ENCODE results near the gene CLCNKA. TPM values are rescaled to one million over a fixed set of nuclear protein-coding genes. Genes with fewer than 3 reads are reported as not detected.

CLCNKA gene
- total RNA-seq, 2 donors from 2014 or later, result not detected

DNA sequence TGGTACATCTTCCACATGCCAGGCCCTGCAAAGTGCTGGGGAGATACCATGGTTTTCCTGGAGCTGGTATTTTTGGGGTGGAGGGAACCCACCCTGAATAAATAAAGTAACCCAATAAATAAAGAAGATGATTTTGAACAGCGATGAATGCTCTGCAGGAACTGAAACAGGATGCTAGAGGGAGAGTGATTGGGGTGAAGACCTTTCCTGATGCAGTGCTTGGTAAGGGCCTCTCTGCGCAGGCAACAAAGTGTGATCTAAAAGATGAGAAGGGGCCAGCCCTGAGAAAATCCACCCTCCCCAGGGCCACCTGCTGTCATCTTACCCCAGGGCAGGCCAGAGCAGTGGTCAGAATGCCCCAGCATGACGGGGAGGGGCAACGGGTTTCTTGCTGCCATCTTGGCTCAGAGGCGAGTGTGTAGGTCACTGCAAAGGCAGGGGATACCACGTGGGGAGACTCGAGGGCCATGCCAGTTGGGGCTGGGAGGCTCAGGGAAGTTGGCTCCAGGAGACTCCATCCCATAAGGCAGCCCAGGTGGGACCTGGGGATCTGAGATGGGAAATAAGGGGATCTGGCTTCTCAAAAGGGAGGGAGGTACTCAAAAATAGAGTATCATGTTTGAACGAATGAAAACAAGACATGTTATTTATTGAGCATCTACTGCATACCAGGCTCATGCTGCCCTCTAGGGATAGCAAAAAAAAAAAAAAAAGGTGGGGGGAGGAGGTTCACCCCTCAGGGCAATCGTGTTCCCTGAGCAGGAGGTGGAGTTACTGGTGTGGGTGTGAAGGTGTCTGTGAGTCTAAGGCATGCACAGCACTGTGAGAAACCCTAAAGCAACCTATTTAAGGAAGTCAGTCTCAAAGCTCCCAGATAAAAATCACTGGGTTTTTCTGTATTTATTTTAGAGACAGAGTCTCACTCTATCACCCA is 15.0 kb upstream of the CLCNKA start:
- Mint-ChIP-seq H3K27ac (no peak overlapping the region), H3K4me3 (no peak overlapping the region), H3K27me3 (peaks cover 26% of the 10 kb centered on the region), H3K4me1 (peaks cover 3% of the 10 kb centered on the region), H3K36me3 (ENCODE audit: low read depth) (no peaks in the 10 kb centered on the region)
- no peak for DNase-seq
- ATAC-seq, result no peak
- no peaks in the 10 kb centered on the region for H3K9me3 ChIP-seq (ENCODE audit: control insufficient read depth, low read length, poor library complexity, severe bottlenecking)

GRCh38 chr1:16007671-16008341 is 14.0 kb upstream of the CLCNKA start:
- H3K9me3 ChIP-seq (ENCODE audit: control insufficient read depth, low read length, poor library complexity, severe bottlenecking), result no peaks in the 10 kb centered on the region
- DNase-seq (no peak), ATAC-seq (no peak)
- peaks cover 34% of the 10 kb centered on the region for H3K27me3 Mint-ChIP-seq
- H3K4me3 Mint-ChIP-seq, result no peak overlapping the region
- H3K36me3 Mint-ChIP-seq (ENCODE audit: low read depth), result no peaks in the 10 kb centered on the region
- H3K27ac Mint-ChIP-seq, result no peak overlapping the region
- peaks cover 3% of the 10 kb centered on the region for H3K4me1 Mint-ChIP-seq

- Mint-ChIP-seq H3K4me3 (no peak overlapping the region), H3K27ac (no peak overlapping the region)
Observed at GRCh38 chr1:16009030-16009460, 12.8 kb upstream of the CLCNKA start.

GRCh38 chr1:16009678-16010077 is 12.2 kb upstream of the CLCNKA start:
- no peak for ATAC-seq
- Mint-ChIP-seq H3K4me3 (no peak overlapping the region), H3K27me3 (peaks cover 48% of the 10 kb centered on the region), H3K4me1 (peaks cover 3% of the 10 kb centered on the region), H3K27ac (no peak overlapping the region), H3K36me3 (ENCODE audit: low read depth) (no peaks in the 10 kb centered on the region)
- no peak for DNase-seq
- H3K9me3 ChIP-seq (ENCODE audit: control insufficient read depth, low read length, poor library complexity, severe bottlenecking), result no peaks in the 10 kb centered on the region

More at GRCh38 chr1:16009030-16009460, 12.8 kb upstream of the CLCNKA start:
- ATAC-seq (peak; percentile 67), DNase-seq (peak; percentile 48 to 62 (median 49))
- Mint-ChIP-seq H3K27me3 (peaks cover 42% of the 10 kb centered on the region), H3K4me1 (peaks cover 3% of the 10 kb centered on the region), H3K36me3 (ENCODE audit: low read depth) (no peaks in the 10 kb centered on the region)
- H3K9me3 ChIP-seq (ENCODE audit: control insufficient read depth, low read length, poor library complexity, severe bottlenecking), result no peaks in the 10 kb centered on the region

GRCh38 chr1:16010837-16011236 is 11.0 kb upstream of the CLCNKA start:
- no peak for DNase-seq
- no peaks in the 10 kb centered on the region for H3K36me3 Mint-ChIP-seq (ENCODE audit: low read depth)
- H3K27me3 Mint-ChIP-seq, result peaks cover 60% of the 10 kb centered on the region
- no peak overlapping the region for H3K4me3 Mint-ChIP-seq
- H3K27ac Mint-ChIP-seq, result no peak overlapping the region
- no peaks in the 10 kb centered on the region for H3K9me3 ChIP-seq (ENCODE audit: control insufficient read depth, low read length, poor library complexity, severe bottlenecking)
- no peak for ATAC-seq
- H3K4me1 Mint-ChIP-seq, result peaks cover 3% of the 10 kb centered on the region

GRCh38 chr1:16011936-16012589 is 9.8 kb upstream of the CLCNKA start:
- no peaks in the 10 kb centered on the region for H3K36me3 Mint-ChIP-seq (ENCODE audit: low read depth)
- no peaks in the 10 kb centered on the region for H3K9me3 ChIP-seq (ENCODE audit: control insufficient read depth, low read length, poor library complexity, severe bottlenecking)
- no peak overlapping the region for H3K27ac Mint-ChIP-seq
- H3K4me1 Mint-ChIP-seq, result no peaks in the 10 kb centered on the region
- no peak for DNase-seq
- no peak for ATAC-seq
- H3K4me3 Mint-ChIP-seq, result no peak overlapping the region
- peaks cover 56% of the 10 kb centered on the region for H3K27me3 Mint-ChIP-seq

GRCh38 chr1:16012590-16013219 is 9.1 kb upstream of the CLCNKA start:
- H3K9me3 ChIP-seq (ENCODE audit: control insufficient read depth, low read length, poor library complexity, severe bottlenecking), result no peaks in the 10 kb centered on the region
- ATAC-seq, result no peak
- no peak for DNase-seq
- H3K27me3 Mint-ChIP-seq, result peaks cover 56% of the 10 kb centered on the region
- peak overlapping the region; percentile 25 for H3K4me3 Mint-ChIP-seq
- H3K36me3 Mint-ChIP-seq (ENCODE audit: low read depth), result no peaks in the 10 kb centered on the region
- no peak overlapping the region for H3K27ac Mint-ChIP-seq
- H3K4me1 Mint-ChIP-seq, result no peaks in the 10 kb centered on the region

- Mint-ChIP-seq H3K4me1 (no peaks in the 10 kb centered on the region), H3K27me3 (peaks cover 56% of the 10 kb centered on the region), H3K27ac (no peak overlapping the region), H3K36me3 (ENCODE audit: low read depth) (no peaks in the 10 kb centered on the region), H3K4me3 (no peak overlapping the region)
- H3K9me3 ChIP-seq (ENCODE audit: control insufficient read depth, low read length, poor library complexity, severe bottlenecking), result no peaks in the 10 kb centered on the region
- no peak for DNase-seq
- peak; percentile 28 for ATAC-seq
Observed at GRCh38 chr1:16013220-16013907, 8.5 kb upstream of the CLCNKA start.

DNA sequence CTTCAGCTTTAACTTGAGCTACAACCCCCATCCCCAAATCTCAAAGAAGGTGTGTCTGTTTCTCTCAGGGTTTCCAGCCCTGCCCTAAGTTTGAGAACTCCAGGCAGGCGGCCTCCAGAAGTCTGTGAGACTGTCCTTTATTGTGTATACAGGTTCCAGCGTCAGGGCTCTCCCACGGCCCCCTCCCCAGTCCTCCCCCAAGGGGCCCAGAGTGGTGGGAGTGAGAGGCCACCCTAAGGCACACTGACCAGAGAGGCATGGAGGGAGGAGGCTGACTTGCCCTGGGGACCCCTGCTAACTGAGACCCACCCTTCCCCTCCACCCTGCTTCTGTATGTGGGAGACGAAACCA is 8.0 kb upstream of the CLCNKA start:
- Mint-ChIP-seq H3K27ac (no peak overlapping the region), H3K36me3 (ENCODE audit: low read depth) (no peaks in the 10 kb centered on the region), H3K4me1 (no peaks in the 10 kb centered on the region), H3K4me3 (no peak overlapping the region), H3K27me3 (peaks cover 56% of the 10 kb centered on the region)
- ATAC-seq (no peak), DNase-seq (no peak)
- H3K9me3 ChIP-seq (ENCODE audit: control insufficient read depth, low read length, poor library complexity, severe bottlenecking), result no peaks in the 10 kb centered on the region

DNA sequence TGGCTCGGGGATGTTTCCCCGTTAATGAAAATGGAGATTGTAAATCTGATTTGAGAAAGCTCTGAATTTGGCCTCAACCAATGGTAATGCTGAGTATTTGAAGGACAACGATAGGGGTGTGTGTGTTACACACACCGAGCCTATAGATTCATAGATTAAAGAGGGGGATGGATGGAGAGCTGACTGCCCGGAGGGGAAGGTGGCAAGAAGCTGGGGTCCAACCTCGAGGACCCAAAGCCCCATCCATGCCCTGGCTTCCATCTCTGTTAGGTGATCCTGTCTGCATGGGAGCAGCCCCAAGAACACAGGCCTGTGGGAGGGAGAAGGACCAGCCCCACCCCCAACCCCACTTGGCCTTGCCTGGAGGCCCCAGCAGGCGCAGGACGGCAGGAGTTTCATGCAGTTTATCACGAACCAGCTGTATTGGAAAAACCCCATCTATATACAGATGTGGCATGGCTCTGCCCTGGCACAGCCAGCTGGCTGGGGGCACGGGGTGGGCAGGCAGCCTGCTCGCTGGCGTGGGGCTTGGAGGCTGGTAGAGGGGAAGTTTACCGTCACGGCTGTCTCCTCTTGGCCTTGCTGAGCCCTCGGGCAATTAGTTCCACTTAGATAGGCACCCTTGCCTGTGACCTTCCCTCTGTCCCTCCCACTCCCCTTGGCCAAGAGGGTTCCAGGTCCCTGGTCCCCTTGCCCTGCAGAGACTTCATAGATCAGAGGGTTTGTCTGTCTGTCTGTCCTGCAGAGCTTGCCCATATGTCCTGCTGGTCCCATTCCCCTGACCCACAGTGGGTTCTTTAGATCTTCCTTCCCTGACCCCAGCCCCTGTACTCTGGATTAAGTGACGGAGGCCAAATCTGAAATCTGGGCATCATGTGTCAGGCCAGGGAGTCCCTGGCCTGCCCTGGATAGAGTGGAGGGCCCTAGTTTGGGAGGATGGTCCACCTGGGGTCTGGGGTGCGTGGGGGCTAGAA is 7.0 kb upstream of the CLCNKA start:
- Mint-ChIP-seq H3K36me3 (ENCODE audit: low read depth) (no peaks in the 10 kb centered on the region), H3K27ac (no peak overlapping the region), H3K4me3 (peak overlapping the region; percentile 36), H3K27me3 (peaks cover 48% of the 10 kb centered on the region), H3K4me1 (peaks cover 3% of the 10 kb centered on the region)
- no peaks in the 10 kb centered on the region for H3K9me3 ChIP-seq (ENCODE audit: control insufficient read depth, low read length, poor library complexity, severe bottlenecking)
- ATAC-seq (no peak), DNase-seq (no peak)

- H3K4me3 Mint-ChIP-seq, result no peak overlapping the region
- ATAC-seq (no peak), DNase-seq (no peak)
- H3K27ac Mint-ChIP-seq, result no peak overlapping the region
- H3K27me3 Mint-ChIP-seq, result peaks cover 46% of the 10 kb centered on the region
- H3K9me3 ChIP-seq (ENCODE audit: control insufficient read depth, low read length, poor library complexity, severe bottlenecking), result no peaks in the 10 kb centered on the region
- no peaks in the 10 kb centered on the region for H3K36me3 Mint-ChIP-seq (ENCODE audit: low read depth)
- peaks cover 3% of the 10 kb centered on the region for H3K4me1 Mint-ChIP-seq
Observed at GRCh38 chr1:16015491-16015890, 6.3 kb upstream of the CLCNKA start.
